GM12891 (cell line): Measurements from ENCODE around the gene WDR1.

Experiments
- PAX5 ChIP-seq: IDR thresholded peaks from 2 replicates; pipeline ENCODE4 v1.6.1; 2011; ENCODE audit warnings: low read length, moderate library complexity, mild to moderate bottlenecking; ENCODE audit not compliant: insufficient read depth, severe bottlenecking
- POLR2A ChIP-seq: IDR thresholded peaks from 2 replicates; pipeline ENCODE4 v1.6.1; 2011; ENCODE audit warnings: low read depth, low read length, control low read depth
- POLR2AphosphoS5 ChIP-seq: IDR thresholded peaks from 2 replicates; pipeline ENCODE4 v1.6.1; 2011; ENCODE audit warnings: low read depth, low read length, control low read depth
- TAF1 ChIP-seq: IDR thresholded peaks from 2 replicates; pipeline ENCODE4 v1.6.1; 2011; ENCODE audit warnings: low read depth, low read length, control low read depth

GRCh38 chr4:10050261-10050661 lies 66.3 kb downstream of the WDR1 start:
- TF ChIP-seq POLR2AphosphoS5 (no peak), PAX5 (no peak), TAF1 (no peak), POLR2A (no peak)
